KOPT-K1 (cell line): ENCODE data around the gene GMPS.

Experiments
- H3K27ac ChIP-seq: fragments of 200-600 bp; sonication (generic); 2 replicates; pipeline ENCODE4 v1.5.1; 2016; ENCODE audit warnings: antibody characterized with exemption, mild to moderate bottlenecking, low read depth, low read length; ENCODE audit not compliant: poor library complexity, severe bottlenecking
- H3K36me3 ChIP-seq: fragments of 200-600 bp; sonication (generic); 2 replicates; pipeline ENCODE4 v1.5.1; 2017; ENCODE audit warnings: antibody characterized with exemption, mild to moderate bottlenecking, low read length, moderate library complexity; ENCODE audit not compliant: insufficient read depth
- H3K9me3 ChIP-seq: fragments of 200-600 bp; sonication (generic); 2 replicates; pipeline ENCODE4 v1.5.1; 2017; ENCODE audit warnings: antibody characterized with exemption, low read length, mild to moderate bottlenecking; ENCODE audit not compliant: insufficient read depth, poor library complexity, severe bottlenecking

The GMPS gene

GRCh38 chr3:155984791-155985417 is 114.5 kb downstream of the GMPS start:
- Histone ChIP-seq H3K36me3 (no peaks in the 10 kb centered on the region), H3K27ac (no peak overlapping the region), H3K9me3 (no peaks in the 10 kb centered on the region)

- Histone ChIP-seq H3K36me3 (no peaks in the 10 kb centered on the region), H3K9me3 (no peaks in the 10 kb centered on the region), H3K27ac (no peak overlapping the region)
Measured at GRCh38 chr3:155989536-155989935, 119.1 kb downstream of the GMPS start.

GRCh38 chr3:155991212-155991611 is 120.8 kb downstream of the GMPS start:
- no peaks in the 10 kb centered on the region for H3K9me3 ChIP-seq
- H3K27ac ChIP-seq = no peak overlapping the region
- H3K36me3 ChIP-seq = no peaks in the 10 kb centered on the region

- no peak overlapping the region for H3K27ac ChIP-seq
Measured at GRCh38 chr3:155991847-155992246, 121.4 kb downstream of the GMPS start.

More at GRCh38 chr3:155991847-155992246, 121.4 kb downstream of the GMPS start:
- H3K36me3 ChIP-seq = no peaks in the 10 kb centered on the region
- H3K9me3 ChIP-seq = no peaks in the 10 kb centered on the region
